Activated T-helper 1 cell treated with anti-CD3 and anti-CD28 coated beads, Interleukin-2, amount 50 U/mL, for 16 hours (primary cell): Measurements from ENCODE around the gene GSN.

Experiments
- DNase-seq, 2 donors: peaks; one replicate each; pipeline ENCODE4 v3.0.0-alpha.2; 2020; ENCODE audit warnings: low read depth in 1 of 2, low spot score in 1 of 2

GSN gene

GRCh38 chr9:121267689-121268597 is at the start of gene GSN:
GSN (plus strand) TSS chr9:121268162; CDS start chr9:121301972, 33,810 bp downstream.
- DNase-seq = peak in 1 of 2 donors; percentile 14

- DNase-seq = no peak
Observed at GRCh38 chr9:121218357-121219027, 49.5 kb upstream of the GSN start.

- DNase-seq = no peak
Observed at GRCh38 chr9:121219530-121219929, 48.4 kb upstream of the GSN start.

GRCh38 chr9:121220996-121221663 is 46.8 kb upstream of the GSN start:
- no peak for DNase-seq

GRCh38 chr9:121221664-121222055 is 46.3 kb upstream of the GSN start:
- no peak for DNase-seq

- DNase-seq = no peak
Observed at GRCh38 chr9:121222524-121223171, 45.3 kb upstream of the GSN start.

- no peak for DNase-seq
Observed at GRCh38 chr9:121225240-121225639, 42.7 kb upstream of the GSN start.

- no peak for DNase-seq
Observed at GRCh38 chr9:121226175-121226574, 41.8 kb upstream of the GSN start.

- DNase-seq = no peak
Observed at GRCh38 chr9:121227862-121228261, 40.1 kb upstream of the GSN start.

- DNase-seq = no peak
Observed at GRCh38 chr9:121230256-121230655, 37.7 kb upstream of the GSN start.

- no peak for DNase-seq
Observed at GRCh38 chr9:121232251-121232650, 35.7 kb upstream of the GSN start.

GRCh38 chr9:121233906-121234831 is 33.8 kb upstream of the GSN start:
- no peak for DNase-seq

- no peak for DNase-seq
Observed at GRCh38 chr9:121234832-121235161, 33.2 kb upstream of the GSN start.

GRCh38 chr9:121235512-121235911 is 32.5 kb upstream of the GSN start:
- DNase-seq = no peak

- DNase-seq = no peak
Observed at GRCh38 chr9:121237916-121238315, 30.0 kb upstream of the GSN start.

GRCh38 chr9:121239071-121239470 is 28.9 kb upstream of the GSN start:
- no peak for DNase-seq

- DNase-seq = no peak
Observed at GRCh38 chr9:121239851-121240250, 28.1 kb upstream of the GSN start.

- no peak for DNase-seq
Observed at GRCh38 chr9:121240472-121241135, 27.4 kb upstream of the GSN start.

GRCh38 chr9:121242219-121242958 is 25.6 kb upstream of the GSN start:
- DNase-seq = no peak
